H1 (cell line): ENCODE results near the gene NAA25. TPM values are rescaled to one million over a fixed set of nuclear protein-coding genes. Genes with fewer than 3 reads are reported as not detected.

Source experiments
- JUND ChIP-seq: IDR thresholded peaks from 2 replicates; pipeline ENCODE4 v1.6.1; 2011; ENCODE audit warnings: mild to moderate bottlenecking, improper control_type of control experiment, low read length
- KDM5A ChIP-seq: fragments of 200-600 bp; IDR thresholded peaks from 2 replicates; pipeline ENCODE4 v1.7.1; 2012; ENCODE audit warnings: mild to moderate bottlenecking, low read length, inconsistent platforms, mixed read lengths
- POLR2AphosphoS5 ChIP-seq: IDR thresholded peaks from 2 replicates; pipeline ENCODE4 v1.6.1; 2011; ENCODE audit warnings: low read depth, low read length
- RXRA ChIP-seq: IDR thresholded peaks from 2 replicates; pipeline ENCODE4 v1.6.1; 2011; ENCODE audit warnings: low read depth, mild to moderate bottlenecking, low read length, moderate library complexity; ENCODE audit not compliant: insufficient read depth
- TCF12 ChIP-seq: IDR thresholded peaks from 2 replicates; pipeline ENCODE4 v1.6.1; 2011; ENCODE audit warnings: low read depth, mild to moderate bottlenecking, low read length
- polyA plus RNA-seq, 7 experiments: library from polyadenylated mRNA; depleted of rRNA in 3 of 7; stranded (reverse) in 5 of 7; unstranded in 2 of 7; fragments of >200 nt in 5 of 7; fragments of 200-250 nt in 2 of 7; gene quantifications; 1 replicate in 5 of 7; 2 replicates in 1 of 7; 4 replicates in 1 of 7; pipeline versions ENCODE4 v1.2.1 to v1.2.3, GENCODE V29; 2011 to 2013; ENCODE audit warnings: missing spikeins in 2 of 7, mixed read lengths in 2 of 7
- total RNA-seq: library from RNA; stranded (reverse); fragmentation: NEBNext Ultra II Directional; extraction: Animal tissue kit (Norgen Biotek cat#: 25700); gene quantifications from 2 replicates; pipeline ENCODE4 v1.2.1, GENCODE V29; 2021
- TF ChIP-seq, protein P1 (sequence below): IDR thresholded peaks from 2 replicates; pipeline ENCODE4 v1.6.1; 2011; ENCODE audit warnings: low read depth, mild to moderate bottlenecking, low read length; ENCODE audit not compliant: insufficient read depth
- TF ChIP-seq, protein P2 (sequence below), 3 experiments: IDR thresholded peaks; 1 replicate in 2 of 3; 2 replicates in 1 of 3; pipeline versions ENCODE4 v1.5.1 to v1.6.1; 2011; ENCODE audit warnings: low read length in 3 of 3, mild to moderate bottlenecking in 3 of 3, inconsistent platforms in 2 of 3, low read depth in 1 of 3, moderate library complexity in 1 of 3; ENCODE audit not compliant: insufficient read depth in 1 of 3; ENCODE audit errors: control extremely low read depth in 1 of 3

The NAA25 gene
- total and polyA plus RNA-seq, 2 of the 8 experiments (the other 6 are each of a cell fraction or from before 2014, with no cell fraction given), result 10.8 to 60.3 TPM

DNA sequence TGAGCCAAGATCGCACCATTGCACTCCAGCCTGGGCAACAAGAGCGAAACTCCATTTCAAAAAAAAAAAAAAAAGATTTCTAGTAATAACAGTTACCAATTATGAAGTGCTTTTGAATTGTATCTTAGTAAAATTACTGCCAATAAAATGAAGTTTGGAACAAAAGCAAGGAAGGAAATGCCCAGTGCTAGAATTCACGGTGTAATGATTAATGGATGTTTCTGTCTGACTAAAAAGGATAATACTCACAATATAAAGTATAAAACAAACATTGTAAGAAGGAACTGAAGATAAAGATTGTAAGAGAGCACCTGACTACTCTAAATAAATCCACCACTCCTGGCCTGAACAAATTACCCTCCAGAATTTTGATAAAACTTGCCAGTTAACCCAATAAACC lies 99.7 kb downstream of the NAA25 start (continued):
- no peak for TF ChIP-seq KDM5A
- TF ChIP-seq, protein P1, sequence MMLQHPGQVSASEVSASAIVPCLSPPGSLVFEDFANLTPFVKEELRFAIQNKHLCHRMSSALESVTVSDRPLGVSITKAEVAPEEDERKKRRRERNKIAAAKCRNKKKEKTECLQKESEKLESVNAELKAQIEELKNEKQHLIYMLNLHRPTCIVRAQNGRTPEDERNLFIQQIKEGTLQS, result no peak
- TF ChIP-seq POLR2AphosphoS5, result no peak
- no peak for TF ChIP-seq JUND
- TF ChIP-seq RXRA, result no peak
- TF ChIP-seq, protein P2, sequence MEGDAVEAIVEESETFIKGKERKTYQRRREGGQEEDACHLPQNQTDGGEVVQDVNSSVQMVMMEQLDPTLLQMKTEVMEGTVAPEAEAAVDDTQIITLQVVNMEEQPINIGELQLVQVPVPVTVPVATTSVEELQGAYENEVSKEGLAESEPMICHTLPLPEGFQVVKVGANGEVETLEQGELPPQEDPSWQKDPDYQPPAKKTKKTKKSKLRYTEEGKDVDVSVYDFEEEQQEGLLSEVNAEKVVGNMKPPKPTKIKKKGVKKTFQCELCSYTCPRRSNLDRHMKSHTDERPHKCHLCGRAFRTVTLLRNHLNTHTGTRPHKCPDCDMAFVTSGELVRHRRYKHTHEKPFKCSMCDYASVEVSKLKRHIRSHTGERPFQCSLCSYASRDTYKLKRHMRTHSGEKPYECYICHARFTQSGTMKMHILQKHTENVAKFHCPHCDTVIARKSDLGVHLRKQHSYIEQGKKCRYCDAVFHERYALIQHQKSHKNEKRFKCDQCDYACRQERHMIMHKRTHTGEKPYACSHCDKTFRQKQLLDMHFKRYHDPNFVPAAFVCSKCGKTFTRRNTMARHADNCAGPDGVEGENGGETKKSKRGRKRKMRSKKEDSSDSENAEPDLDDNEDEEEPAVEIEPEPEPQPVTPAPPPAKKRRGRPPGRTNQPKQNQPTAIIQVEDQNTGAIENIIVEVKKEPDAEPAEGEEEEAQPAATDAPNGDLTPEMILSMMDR (IDR thresholded peaks at IDR 0.05; ENCODE audit: control extremely low read depth in 1 of 3, insufficient read depth in 1 of 3, low read depth in 1 of 3, low read length in 3 of 3), result no peak
- no peak for TF ChIP-seq TCF12
